Measurements from ENCODE around the gene PLEKHB2.
"Not testable (repeated sequence)": the region's sequence is repeated elsewhere in the genome, so short reads cannot be mapped to it uniquely, and the experiment has no call there.

The PLEKHB2 gene

GRCh38 chr2:131067465-131068125 lies 37.5 kb upstream of the PLEKHB2 start:
- DNase-seq (ENCODE audit: low read depth, low spot score) = no peak
- Histone ChIP-seq H3K27ac (no peak overlapping the region), H3K9me3 (ENCODE audit: low read depth, low read length) (no peaks in the 10 kb centered on the region), H3K36me3 (ENCODE audit: insufficient read depth, low read length) (peaks cover 68% of the 10 kb centered on the region), H3K4me3 (no peak overlapping the region), H3K9ac (ENCODE audit: insufficient read length) (no peak overlapping the region)
- TF ChIP-seq POLR2AphosphoS5 (IDR thresholded peaks at IDR 0.05; ENCODE audit: borderline replicate concordance, low read depth, low read length) (no peak), EZH2 (IDR thresholded peaks at IDR 0.05) (no peak), FOXP2 (optimal IDR thresholded peaks at IDR 0.05; ENCODE audit: control extremely low read depth, extremely low read length, insufficient read depth) (no peak)

- H3K36me3 ChIP-seq (ENCODE audit: insufficient read depth, low read length) = peaks cover 65% of the 10 kb centered on the region
- H3K9me3 ChIP-seq (ENCODE audit: low read depth, low read length); H3K4me3 ChIP-seq; DNase-seq (ENCODE audit: low read depth, low spot score); H3K27ac ChIP-seq; H3K9ac ChIP-seq (ENCODE audit: insufficient read length): not testable (repeated sequence)
These were observed 37.0 kb upstream of the PLEKHB2 start for GRCh38 chr2:131068172-131068571.

GRCh38 chr2:131075578-131075977 lies 29.6 kb upstream of the PLEKHB2 start:
- not testable (repeated sequence) for DNase-seq (ENCODE audit: low read depth, low spot score); H3K9me3 ChIP-seq (ENCODE audit: low read depth, low read length); H3K9ac ChIP-seq (ENCODE audit: insufficient read length); H3K4me3 ChIP-seq; H3K27ac ChIP-seq
- H3K36me3 ChIP-seq (ENCODE audit: insufficient read depth, low read length) = peaks cover 91% of the 10 kb centered on the region

- TF ChIP-seq FOXP2 (optimal IDR thresholded peaks at IDR 0.05; ENCODE audit: control extremely low read depth, extremely low read length, insufficient read depth) (no peak), EZH2 (IDR thresholded peaks at IDR 0.05) (no peak), POLR2AphosphoS5 (IDR thresholded peaks at IDR 0.05; ENCODE audit: borderline replicate concordance, low read depth, low read length) (no peak)
- no peaks in the 10 kb centered on the region for H3K9me3 ChIP-seq (ENCODE audit: low read depth, low read length)
- no peak overlapping the region for H3K4me3 ChIP-seq
- DNase-seq (ENCODE audit: low read depth, low spot score) = no peak
- H3K36me3 ChIP-seq (ENCODE audit: insufficient read depth, low read length) = peaks cover 90% of the 10 kb centered on the region
- no peak overlapping the region for H3K27ac ChIP-seq
- H3K9ac ChIP-seq (ENCODE audit: insufficient read length) = no peak overlapping the region
These were observed 28.4 kb upstream of the PLEKHB2 start for GRCh38 chr2:131076707-131077106.

GRCh38 chr2:131077182-131077846 lies 27.8 kb upstream of the PLEKHB2 start:
- no peak for DNase-seq (ENCODE audit: low read depth, low spot score)
- H3K27ac ChIP-seq = no peak overlapping the region
- no peak overlapping the region for H3K4me3 ChIP-seq
- TF ChIP-seq EZH2 (IDR thresholded peaks at IDR 0.05) (no peak), POLR2AphosphoS5 (IDR thresholded peaks at IDR 0.05; ENCODE audit: borderline replicate concordance, low read depth, low read length) (no peak), FOXP2 (optimal IDR thresholded peaks at IDR 0.05; ENCODE audit: control extremely low read depth, extremely low read length, insufficient read depth) (no peak)
- no peak overlapping the region for H3K9ac ChIP-seq (ENCODE audit: insufficient read length)
- peaks cover 91% of the 10 kb centered on the region for H3K36me3 ChIP-seq (ENCODE audit: insufficient read depth, low read length)
- no peaks in the 10 kb centered on the region for H3K9me3 ChIP-seq (ENCODE audit: low read depth, low read length)

GRCh38 chr2:131077966-131078365 lies 27.2 kb upstream of the PLEKHB2 start:
- no peak for TF ChIP-seq EZH2 (IDR thresholded peaks at IDR 0.05)
- TF ChIP-seq FOXP2 (optimal IDR thresholded peaks at IDR 0.05; ENCODE audit: control extremely low read depth, extremely low read length, insufficient read depth) = no peak
- TF ChIP-seq POLR2AphosphoS5 (IDR thresholded peaks at IDR 0.05; ENCODE audit: borderline replicate concordance, low read depth, low read length) = no peak
- peaks cover 90% of the 10 kb centered on the region for H3K36me3 ChIP-seq (ENCODE audit: insufficient read depth, low read length)
- no peak overlapping the region for H3K27ac ChIP-seq
- no peak overlapping the region for H3K9ac ChIP-seq (ENCODE audit: insufficient read length)
- no peak overlapping the region for H3K4me3 ChIP-seq
- no peaks in the 10 kb centered on the region for H3K9me3 ChIP-seq (ENCODE audit: low read depth, low read length)
- no peak for DNase-seq (ENCODE audit: low read depth, low spot score)

- H3K9ac ChIP-seq (ENCODE audit: insufficient read length); H3K27ac ChIP-seq; H3K4me3 ChIP-seq; DNase-seq (ENCODE audit: low read depth, low spot score); H3K9me3 ChIP-seq (ENCODE audit: low read depth, low read length): not testable (repeated sequence)
- H3K36me3 ChIP-seq (ENCODE audit: insufficient read depth, low read length) = peaks cover 87% of the 10 kb centered on the region
These were observed 25.2 kb upstream of the PLEKHB2 start for GRCh38 chr2:131079931-131080330.

GRCh38 chr2:131081190-131081589 lies 23.9 kb upstream of the PLEKHB2 start:
- no peak for TF ChIP-seq POLR2AphosphoS5 (IDR thresholded peaks at IDR 0.05; ENCODE audit: borderline replicate concordance, low read depth, low read length)
- TF ChIP-seq FOXP2 (optimal IDR thresholded peaks at IDR 0.05; ENCODE audit: control extremely low read depth, extremely low read length, insufficient read depth) = no peak
- no peak for TF ChIP-seq EZH2 (IDR thresholded peaks at IDR 0.05)
- Histone ChIP-seq H3K4me3 (no peak overlapping the region), H3K9me3 (ENCODE audit: low read depth, low read length) (no peaks in the 10 kb centered on the region), H3K9ac (ENCODE audit: insufficient read length) (no peak overlapping the region), H3K27ac (no peak overlapping the region), H3K36me3 (ENCODE audit: insufficient read depth, low read length) (peaks cover 89% of the 10 kb centered on the region)
- DNase-seq (ENCODE audit: low read depth, low spot score) = no peak

GRCh38 chr2:131085646-131086045 lies 19.5 kb upstream of the PLEKHB2 start:
- Histone ChIP-seq H3K36me3 (ENCODE audit: insufficient read depth, low read length) (peaks cover 80% of the 10 kb centered on the region), H3K4me3 (no peak overlapping the region), H3K9ac (ENCODE audit: insufficient read length) (no peak overlapping the region)

More at GRCh38 chr2:131085646-131086045, 19.5 kb upstream of the PLEKHB2 start:
- no peak for TF ChIP-seq EZH2 (IDR thresholded peaks at IDR 0.05)
- TF ChIP-seq POLR2AphosphoS5 (IDR thresholded peaks at IDR 0.05; ENCODE audit: borderline replicate concordance, low read depth, low read length) = no peak
- TF ChIP-seq FOXP2 (optimal IDR thresholded peaks at IDR 0.05; ENCODE audit: control extremely low read depth, extremely low read length, insufficient read depth) = no peak
- no peak for DNase-seq (ENCODE audit: low read depth, low spot score)
- H3K27ac ChIP-seq = no peak overlapping the region
- no peaks in the 10 kb centered on the region for H3K9me3 ChIP-seq (ENCODE audit: low read depth, low read length)
